PC-3 (cell line): ENCODE data around the gene ABHD2. TPM values are rescaled to one million over a fixed set of nuclear protein-coding genes. Genes with fewer than 3 reads are reported as not detected.
A peak's percentile ranks its signal among the peaks of the same experiment; 100 is the strongest.

Experiments
- ATAC-seq: fragments of 200-7000 bp; cut with Tn5 transposase; 2 replicates; pipeline ENCODE4 v1.9.1; 2020; ENCODE audit warnings: mild to moderate bottlenecking, moderate library complexity
- BruUV-seq: library from RNA; stranded (reverse); fragments of 400-500 nt; replicated peaks from 2 replicates; lab custom pipeline; 2021; lab: Mats Ljungman, UMichigan
- CTCF ChIA-PET: fragments of 300-600 bp; sonication (Branson Sonifier 250); formaldehyde crosslinking; loops from one replicate; lab custom pipeline; 2022; ENCODE audit warnings: antibody characterized with exemption; lab: Charles Lee
- POLR2A ChIA-PET: fragments of 300-600 bp; sonication (Branson Sonifier 250); formaldehyde crosslinking; loops from one replicate; lab custom pipeline; 2022; ENCODE audit warnings: antibody characterized with exemption; ENCODE audit not compliant: unreplicated experiment; lab: Charles Lee
- DNase-seq: peaks from one replicate; pipeline ENCODE4 v3.0.0-alpha.2; 2015
- H2AFZ ChIP-seq: fragments of 300-600 bp; sonication (generic); 2 replicates; pipeline ENCODE4 v1.6.0; 2016; ENCODE audit warnings: antibody characterized with exemption, low read length
- H3F3A ChIP-seq: fragments of 300-600 bp; sonication (generic); one replicate; pipeline ENCODE4 v1.6.0; 2017; ENCODE audit warnings: antibody characterized with exemption, low read length, control low read depth, mild to moderate bottlenecking; ENCODE audit not compliant: unreplicated experiment
- H3K27ac ChIP-seq: fragments of 300-600 bp; sonication (generic); 2 replicates; pipeline ENCODE4 v1.5.1; 2016; ENCODE audit warnings: mild to moderate bottlenecking, low read length
- H3K27me3 ChIP-seq: fragments of 300-600 bp; sonication (generic); 2 replicates; pipeline ENCODE4 v1.6.1; 2016; ENCODE audit warnings: low read length, mixed read lengths
- H3K36me3 ChIP-seq: fragments of 300-600 bp; sonication (generic); 2 replicates; pipeline ENCODE4 v1.6.1; 2016; ENCODE audit warnings: low read depth, mixed run types, low read length, mixed read lengths
- H3K4me1 ChIP-seq: fragments of 300-600 bp; sonication (generic); 2 replicates; pipeline ENCODE4 v1.5.1; 2016; ENCODE audit warnings: low read length; ENCODE audit not compliant: insufficient read depth
- H3K4me2 ChIP-seq: fragments of 300-600 bp; sonication (generic); 2 replicates; pipeline ENCODE4 v1.6.0; 2016; ENCODE audit warnings: low read length
- H3K4me3 ChIP-seq: fragments of 300-600 bp; sonication (generic); 2 replicates; pipeline ENCODE4 v1.5.1; 2016; ENCODE audit warnings: mild to moderate bottlenecking, low read length, mixed read lengths
- H3K79me2 ChIP-seq: fragments of 300-600 bp; sonication (generic); 2 replicates; pipeline ENCODE4 v1.6.1; 2017; ENCODE audit warnings: low read length, mixed read lengths
- H3K9ac ChIP-seq: fragments of 300-600 bp; sonication (generic); 2 replicates; pipeline ENCODE4 v1.6.0; 2016; ENCODE audit warnings: mild to moderate bottlenecking, low read length
- H3K9me2 ChIP-seq: fragments of 300-600 bp; sonication (generic); replicated peaks from 2 replicates; pipeline ENCODE4 v1.6.1; 2016; ENCODE audit warnings: mixed run types, low read length, mixed read lengths
- H3K9me3 ChIP-seq: fragments of 300-600 bp; sonication (generic); 2 replicates; pipeline ENCODE4 v1.6.1; 2016; ENCODE audit warnings: low read length, mixed read lengths
- H4K20me1 ChIP-seq: fragments of 300-600 bp; sonication (generic); 2 replicates; pipeline ENCODE4 v1.6.1; 2016; ENCODE audit warnings: low read length, mixed read lengths
- CTCF ChIP-seq: fragments of 300-600 bp; sonication (generic); conservative IDR thresholded peaks from 2 replicates; pipeline ENCODE4 v1.5.1; 2017; ENCODE audit warnings: antibody characterized with exemption, low read depth, mild to moderate bottlenecking, low read length
- EZH2 ChIP-seq: fragments of 300-600 bp; sonication (generic); IDR thresholded peaks from one replicate; pipeline ENCODE4 v1.6.1; 2017; ENCODE audit warnings: antibody characterized with exemption, mild to moderate bottlenecking, low read length; ENCODE audit not compliant: unreplicated experiment
- EZH2phosphoT487 ChIP-seq: fragments of 300-600 bp; sonication (generic); IDR thresholded peaks from 2 replicates; pipeline ENCODE4 v1.6.1; 2018; ENCODE audit warnings: mild to moderate bottlenecking, antibody characterized with exemption, low read length, borderline replicate concordance
- intact Hi-C: fragments of 100-400 bp; cut with micrococcal nuclease; formaldehyde crosslinking; loops from 2 replicates; pipeline ENCODE4 v1.9.0; 2023
- total RNA-seq: library from RNA; depleted of rRNA; stranded (reverse); fragments of >200 nt; gene quantifications from 2 replicates; pipeline ENCODE4 v1.2.3, GENCODE V29; 2014

Gene ABHD2
- total RNA-seq, 1 experiment from 2014 or later: 34.0 TPM

GRCh38 chr15:89243691-89244573 is 155.7 kb downstream of the ABHD2 start, which contains the start of gene FANCI:
FANCI (plus strand) TSS chr15:89243979; CDS start chr15:89247648, 3,669 bp downstream.
- intact Hi-C loops: loop anchor here (2.0 kb wide), 1 partner anchor 37 kb away; no protein-coding TSS in a partner anchor
- Histone ChIP-seq H2AFZ (peak within 1 kb of the TSS; percentile 99), H3K4me1 (peaks cover 17% of the 10 kb centered on the region), H3K4me2 (peak within 1 kb of the TSS; percentile 96), H3K27ac (peak within 1 kb of the TSS; percentile 32), H3K79me2 (peaks cover 40% of the 10 kb centered on the region), H3F3A (no peaks in the 10 kb centered on the region), H3K9me2 (no peaks in the 10 kb centered on the region), H3K9ac (peak within 1 kb of the TSS; percentile 90), H4K20me1 (peaks cover 5% of the 10 kb centered on the region; the same call in 1 of the 2 replicates), H3K27me3 (no peaks in the 10 kb centered on the region), H3K4me3 (peak within 1 kb of the TSS; percentile 91), H3K36me3 (peaks cover 24% of the 10 kb centered on the region), H3K9me3 (no peaks in the 10 kb centered on the region)
- DNase-seq (peak; percentile 95), ATAC-seq (peak; percentile 93)
- TSS peak; percentile 75 for BruUV-seq
- ChIA-PET CTCF (interaction anchor here (1.0 kb wide), 1 partner anchor 39 kb away, joined by 4 read pairs; no protein-coding TSS in a partner anchor), POLR2A (no interaction called here)
- TF ChIP-seq EZH2: no peak
- TF ChIP-seq CTCF: peak; percentile 72

DNA sequence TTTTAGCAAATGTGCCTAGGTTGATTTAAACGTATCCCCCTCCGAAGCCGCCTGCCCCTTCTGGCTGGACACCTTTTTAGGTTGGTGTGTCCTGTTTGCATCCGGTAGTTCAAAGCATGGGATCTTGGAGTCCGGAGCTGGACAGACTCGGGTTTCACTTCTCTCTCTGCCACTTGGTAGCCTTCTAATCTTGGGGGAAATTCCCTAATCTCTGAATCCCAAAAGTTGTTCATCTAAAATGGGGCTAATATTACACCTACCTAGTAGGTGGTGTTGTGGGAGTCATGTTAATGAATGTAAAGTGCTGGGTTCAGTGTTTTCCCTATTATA is 156.3 kb downstream of the ABHD2 start:
- peaks cover 17% of the 10 kb centered on the region for H3K4me1 ChIP-seq
- ChIA-PET POLR2A (no interaction called here), CTCF (interaction anchor here (0.8 to 1.0 kb wide), 2 partner anchors 40 to 63 kb away, joined by 4 read pairs; no protein-coding TSS in a partner anchor)
- intact Hi-C loops: no loop called here
- H3K9me3 ChIP-seq: no peaks in the 10 kb centered on the region
- peaks cover 40% of the 10 kb centered on the region for H3K79me2 ChIP-seq
- peak overlapping the region; percentile 96 for H3K4me2 ChIP-seq
- H3K9ac ChIP-seq: peak overlapping the region; percentile 90
- ATAC-seq (peak; percentile 39), DNase-seq (no peak)
- H3K27ac ChIP-seq: peak overlapping the region; percentile 32
- TF ChIP-seq CTCF: no peak
- TF ChIP-seq EZH2: no peak
- TF ChIP-seq EZH2phosphoT487: no peak
- peak overlapping the region; percentile 99 for H2AFZ ChIP-seq
- no peaks in the 10 kb centered on the region for H3K9me2 ChIP-seq
- H3K4me3 ChIP-seq: peak overlapping the region; percentile 91
- peaks cover 29% of the 10 kb centered on the region for H3K36me3 ChIP-seq
- no TSS peak for BruUV-seq
- no peaks in the 10 kb centered on the region for H3K27me3 ChIP-seq
- no peaks in the 10 kb centered on the region for H3F3A ChIP-seq
- H4K20me1 ChIP-seq: peaks cover 5% of the 10 kb centered on the region; the same call in 1 of the 2 replicates

DNA sequence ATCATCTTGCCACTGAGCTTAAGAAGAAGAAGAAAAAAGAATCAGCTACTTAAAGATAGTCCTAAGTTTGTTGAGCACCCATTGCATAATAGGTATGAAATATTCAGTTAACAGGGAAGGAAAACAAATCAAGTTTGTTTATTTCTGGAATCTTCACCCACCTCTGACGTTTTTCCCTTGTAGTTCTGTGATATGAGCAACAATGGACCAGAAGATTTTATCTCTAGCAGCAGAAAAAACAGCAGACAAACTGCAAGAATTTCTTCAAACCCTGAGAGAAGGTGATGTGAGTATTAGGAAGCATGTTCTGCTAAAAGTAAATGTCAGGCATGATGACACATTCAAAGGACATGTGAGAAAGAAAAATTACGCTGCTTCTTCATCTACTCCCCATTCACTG is 159.2 kb downstream of the ABHD2 start:
- peaks cover 40% of the 10 kb centered on the region for H3K79me2 ChIP-seq

More for the DNA sequence above, 159.2 kb downstream of the ABHD2 start:
- Histone ChIP-seq H3K36me3 (peaks cover 36% of the 10 kb centered on the region), H3K4me1 (peaks cover 17% of the 10 kb centered on the region), H3K9me2 (no peaks in the 10 kb centered on the region), H2AFZ (no peak overlapping the region), H3K9me3 (no peaks in the 10 kb centered on the region), H3K4me3 (no peak overlapping the region), H3K9ac (no peak overlapping the region), H4K20me1 (peaks cover 5% of the 10 kb centered on the region; the same call in 1 of the 2 replicates), H3K4me2 (no peak overlapping the region), H3K27me3 (no peaks in the 10 kb centered on the region), H3F3A (no peaks in the 10 kb centered on the region), H3K27ac (no peak overlapping the region)
- CTCF ChIA-PET: no interaction called here
- ATAC-seq (no peak), DNase-seq (no peak)
- intact Hi-C loops: no loop called here
- no TSS peak for BruUV-seq
- POLR2A ChIA-PET: no interaction called here
- no peak for TF ChIP-seq EZH2
- no peak for TF ChIP-seq CTCF
- TF ChIP-seq EZH2phosphoT487: no peak
